Mucosa of descending colon (tissue), 3 donors: Measurements from ENCODE around the gene PPFIA3. TPM values are rescaled to one million over a fixed set of nuclear protein-coding genes. Genes with fewer than 3 reads are reported as not detected.
A peak's percentile ranks its signal among the peaks of the same experiment; 100 is the strongest.
"Not testable (repeated sequence)": the region's sequence is repeated elsewhere in the genome, so short reads cannot be mapped to it uniquely, and the experiment has no call there.

Experiments used
- ATAC-seq: fragments of 200-7000 bp; cut with Tn5 transposase; one replicate; pipeline ENCODE4 v1.9.1; 2020; ENCODE audit warnings: mild to moderate bottlenecking, moderate library complexity
- DNase-seq, 3 donors: peaks; one replicate each; pipeline ENCODE4 v3.0.0-alpha.2; 2020
- H3K36me3 ChIP-seq: fragments of 200-600 bp; one replicate; pipeline ENCODE4 v1.8.0; 2021; ENCODE audit warnings: low read depth, mild to moderate bottlenecking
- H3K4me1 ChIP-seq: fragments of 200-600 bp; one replicate; pipeline ENCODE4 v1.8.0; 2021; ENCODE audit warnings: low read depth, mild to moderate bottlenecking
- H3K4me3 ChIP-seq: fragments of 200-600 bp; one replicate; pipeline ENCODE4 v1.8.0; 2021; ENCODE audit warnings: mild to moderate bottlenecking
- H3K9me3 ChIP-seq: fragments of 200-600 bp; one replicate; pipeline ENCODE4 v1.8.0; 2021; ENCODE audit warnings: mild to moderate bottlenecking
- intact Hi-C, 2 donors: fragments of 100-400 bp; cut with DNase I in 1 of 2; cut with micrococcal nuclease in 1 of 2; formaldehyde crosslinking; loops; one replicate each; pipeline versions ENCODE4 v1.11.0 to v1.11.1; 2022; cut with DNase I, micrococcal nuclease
- total RNA-seq, 3 donors: library from RNA; stranded (reverse); fragmentation: NEBNext Ultra II Directional in 2 of 3; extraction: Animal tissue kit (Norgen Biotek cat#: 25700) in 2 of 3; gene quantifications; one replicate each; pipeline versions ENCODE4 v1.2.1 to v1.2.4, GENCODE V29; 2021 to 2023
- TF ChIP-seq, protein P1 (sequence below): fragments of 200-600 bp; IDR thresholded peaks from one replicate; pipeline ENCODE4 v1.8.0; 2022; ENCODE audit warnings: antibody characterized with exemption, mild to moderate bottlenecking
- donor health status: DM: no; HTN: no; CAD: no; lungs with moderate emphysema.
- donor health status: DM: no; HTN: no; CAD: no.
- donor health status: DM: no; HTN: yes; CAD: no.

PPFIA3 gene
- total RNA-seq, 3 donors from 2014 or later = 15.1 to 21.4 (median 19.6) TPM

DNA sequence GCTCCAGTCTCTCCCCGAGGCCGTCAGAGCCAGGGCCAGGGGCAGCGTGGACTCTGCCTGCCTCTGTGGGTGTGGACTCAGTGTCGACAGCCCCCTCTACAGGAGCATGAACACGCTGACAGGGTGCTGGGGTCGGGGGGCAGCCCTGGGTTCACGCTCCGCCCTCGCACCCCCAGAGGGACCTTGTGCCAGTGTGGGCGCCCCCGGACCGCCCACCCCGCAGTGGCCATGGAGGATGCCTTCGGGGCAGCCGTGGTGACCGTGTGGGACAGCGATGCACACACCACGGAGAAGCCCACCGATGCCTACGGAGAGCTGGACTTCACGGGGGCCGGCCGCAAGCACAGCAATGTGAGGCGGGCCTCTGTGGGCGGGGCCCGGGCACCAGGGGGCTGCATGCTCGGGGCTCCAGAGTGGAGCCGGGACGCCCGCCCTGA is 46.5 kb downstream of the PPFIA3 start:
- intact Hi-C loops = no loop called here
- no peaks in the 10 kb centered on the region for H3K9me3 ChIP-seq
- no peak overlapping the region for H3K4me3 ChIP-seq
- TF ChIP-seq, protein P1, sequence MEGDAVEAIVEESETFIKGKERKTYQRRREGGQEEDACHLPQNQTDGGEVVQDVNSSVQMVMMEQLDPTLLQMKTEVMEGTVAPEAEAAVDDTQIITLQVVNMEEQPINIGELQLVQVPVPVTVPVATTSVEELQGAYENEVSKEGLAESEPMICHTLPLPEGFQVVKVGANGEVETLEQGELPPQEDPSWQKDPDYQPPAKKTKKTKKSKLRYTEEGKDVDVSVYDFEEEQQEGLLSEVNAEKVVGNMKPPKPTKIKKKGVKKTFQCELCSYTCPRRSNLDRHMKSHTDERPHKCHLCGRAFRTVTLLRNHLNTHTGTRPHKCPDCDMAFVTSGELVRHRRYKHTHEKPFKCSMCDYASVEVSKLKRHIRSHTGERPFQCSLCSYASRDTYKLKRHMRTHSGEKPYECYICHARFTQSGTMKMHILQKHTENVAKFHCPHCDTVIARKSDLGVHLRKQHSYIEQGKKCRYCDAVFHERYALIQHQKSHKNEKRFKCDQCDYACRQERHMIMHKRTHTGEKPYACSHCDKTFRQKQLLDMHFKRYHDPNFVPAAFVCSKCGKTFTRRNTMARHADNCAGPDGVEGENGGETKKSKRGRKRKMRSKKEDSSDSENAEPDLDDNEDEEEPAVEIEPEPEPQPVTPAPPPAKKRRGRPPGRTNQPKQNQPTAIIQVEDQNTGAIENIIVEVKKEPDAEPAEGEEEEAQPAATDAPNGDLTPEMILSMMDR = no peak
- no peaks in the 10 kb centered on the region for H3K36me3 ChIP-seq
- ATAC-seq (peak; percentile 32), DNase-seq (peak in 2 of 3 donors; percentile 58 to 61)
- peaks cover 44% of the 10 kb centered on the region for H3K4me1 ChIP-seq

DNA sequence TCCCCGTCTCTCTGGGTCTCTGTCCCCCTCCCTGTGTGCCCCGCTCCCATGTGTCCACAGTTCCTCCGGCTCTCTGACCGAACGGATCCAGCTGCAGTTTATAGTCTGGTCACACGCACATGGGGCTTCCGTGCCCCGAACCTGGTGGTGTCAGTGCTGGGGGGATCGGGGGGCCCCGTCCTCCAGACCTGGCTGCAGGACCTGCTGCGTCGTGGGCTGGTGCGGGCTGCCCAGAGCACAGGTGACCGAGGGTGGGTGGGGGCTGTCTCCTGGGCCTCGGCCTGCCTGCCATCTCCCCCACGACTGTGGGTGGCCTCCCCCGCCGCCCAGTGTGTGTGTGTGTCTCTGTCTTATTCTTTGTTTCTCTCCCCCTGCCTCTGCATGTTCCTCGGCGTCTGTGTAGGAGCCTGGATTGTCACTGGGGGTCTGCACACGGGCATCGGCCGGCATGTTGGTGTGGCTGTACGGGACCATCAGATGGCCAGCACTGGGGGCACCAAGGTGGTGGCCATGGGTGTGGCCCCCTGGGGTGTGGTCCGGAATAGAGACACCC is 48.6 kb downstream of the PPFIA3 start:
- Histone ChIP-seq H3K36me3 (no peaks in the 10 kb centered on the region), H3K4me3 (no peak overlapping the region), H3K9me3 (no peaks in the 10 kb centered on the region), H3K4me1 (peaks cover 41% of the 10 kb centered on the region)
- DNase-seq = peak in 2 of 3 donors; percentile 49 to 50
- TF ChIP-seq, protein P1 = no peak
- peak; percentile 5 for ATAC-seq
- intact Hi-C loops = no loop called here

DNA sequence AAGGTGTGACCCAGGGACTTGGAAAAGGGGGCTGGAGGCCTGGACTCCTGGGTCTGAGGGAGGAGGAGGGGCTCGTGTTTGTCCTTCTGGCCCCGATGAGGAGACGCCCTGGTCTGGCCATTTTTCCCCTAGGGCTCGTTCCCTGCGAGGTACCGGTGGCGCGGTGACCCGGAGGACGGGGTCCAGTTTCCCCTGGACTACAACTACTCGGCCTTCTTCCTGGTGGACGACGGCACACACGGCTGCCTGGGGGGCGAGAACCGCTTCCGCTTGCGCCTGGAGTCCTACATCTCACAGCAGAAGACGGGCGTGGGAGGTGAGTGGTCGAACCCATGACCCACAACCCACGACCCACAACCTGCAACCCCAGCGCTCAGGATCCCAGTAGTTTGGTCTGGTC is 49.1 kb downstream of the PPFIA3 start:
- intact Hi-C loops = no loop called here
- Histone ChIP-seq H3K36me3 (no peaks in the 10 kb centered on the region), H3K4me3 (no peak overlapping the region), H3K4me1 (peaks cover 38% of the 10 kb centered on the region), H3K9me3 (no peaks in the 10 kb centered on the region)
- ATAC-seq (no peak), DNase-seq (peak in 1 of 3 donors; percentile 55)
- TF ChIP-seq, protein P1 = no peak

DNA sequence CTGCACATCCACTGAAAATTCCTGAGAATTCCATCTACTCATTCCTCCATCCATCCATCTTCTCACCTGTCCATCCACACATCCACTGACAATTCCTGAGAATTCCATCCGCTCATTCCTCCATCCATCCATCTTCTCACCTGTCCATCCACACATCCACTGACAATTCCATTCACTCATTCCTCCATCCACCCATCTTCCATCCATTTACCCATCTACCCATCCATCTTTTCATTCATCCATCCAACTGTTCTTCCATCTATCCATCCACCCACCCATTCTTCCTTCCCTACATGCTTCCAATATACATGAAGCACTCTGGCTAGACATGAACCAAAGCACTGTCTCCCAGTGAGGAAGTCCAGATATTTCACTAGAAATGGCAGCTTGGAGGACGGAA is 53.9 kb downstream of the PPFIA3 start:
- ATAC-seq (no peak), DNase-seq (no peak)
- TF ChIP-seq, protein P1 = no peak
- Histone ChIP-seq H3K4me1 (peaks cover 17% of the 10 kb centered on the region), H3K36me3 (no peaks in the 10 kb centered on the region), H3K9me3 (no peaks in the 10 kb centered on the region), H3K4me3 (no peak overlapping the region)
- intact Hi-C loops = no loop called here

DNA sequence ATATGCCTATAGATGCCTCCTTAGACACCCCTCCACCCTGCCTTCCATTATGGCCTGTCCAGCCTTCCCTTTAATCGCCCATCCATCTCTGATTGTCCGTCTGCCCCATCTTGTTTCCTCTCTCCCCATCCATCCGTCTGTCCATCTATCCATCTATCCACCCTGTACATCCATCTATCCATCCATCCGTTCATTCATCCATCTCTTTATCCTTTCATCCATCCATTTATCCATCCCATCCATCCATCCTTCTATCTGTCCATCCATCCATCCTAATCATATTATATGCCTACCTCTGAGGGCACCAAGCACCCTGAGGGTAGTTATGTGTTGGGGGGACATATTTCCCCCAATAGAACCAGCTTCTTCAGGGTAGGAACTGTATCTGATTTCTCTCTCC is 61.3 kb downstream of the PPFIA3 start:
- no peak for DNase-seq
- no peaks in the 10 kb centered on the region for H3K9me3 ChIP-seq
- ATAC-seq = no peak
- intact Hi-C loops = loop anchor here in 1 of 2 donors (10.0 kb wide), 1 partner anchor 86 kb away; no protein-coding TSS in a partner anchor
- TF ChIP-seq, protein P1 = no peak
- no peak overlapping the region for H3K4me3 ChIP-seq
- no peaks in the 10 kb centered on the region for H3K4me1 ChIP-seq
- no peaks in the 10 kb centered on the region for H3K36me3 ChIP-seq

DNA sequence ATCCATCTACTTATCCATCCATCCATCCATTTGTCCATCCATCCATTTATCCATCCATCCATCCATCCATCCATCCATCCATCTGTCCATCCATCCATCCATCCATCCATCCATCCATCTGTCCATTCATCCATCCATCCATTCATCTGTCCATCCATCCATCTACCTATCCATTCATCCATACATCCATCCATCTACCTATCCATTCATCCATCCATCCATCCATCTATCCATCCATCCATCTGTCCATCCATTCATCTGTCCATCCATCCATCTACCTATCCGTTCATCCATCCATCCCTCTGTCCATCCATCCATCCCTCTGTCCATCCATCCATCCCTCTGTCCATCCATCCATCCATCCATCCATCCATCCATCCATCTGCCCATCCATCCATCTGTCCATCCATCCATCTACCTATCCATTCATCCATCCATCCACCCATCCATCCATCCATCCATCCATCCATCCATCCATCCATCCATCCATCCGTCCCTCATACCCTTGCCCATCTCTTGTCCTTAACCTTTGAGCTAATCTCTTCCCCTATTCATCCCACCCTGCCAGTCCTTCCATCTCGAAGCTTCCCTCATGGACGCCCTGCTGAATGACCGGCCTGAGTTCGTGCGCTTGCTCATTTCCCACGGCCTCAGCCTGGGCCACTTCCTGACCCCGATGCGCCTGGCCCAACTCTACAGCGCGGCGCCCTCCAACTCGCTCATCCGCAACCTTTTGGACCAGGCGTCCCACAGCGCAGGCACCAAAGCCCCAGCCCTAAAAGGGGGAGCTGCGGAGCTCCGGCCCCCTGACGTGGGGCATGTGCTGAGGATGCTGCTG is 62.9 kb downstream of the PPFIA3 start:
- H3K4me3 ChIP-seq, H3K9me3 ChIP-seq, ATAC-seq, H3K36me3 ChIP-seq, H3K4me1 ChIP-seq: not testable (repeated sequence)
- intact Hi-C loops = loop anchor here in 1 of 2 donors (10.0 kb wide), 1 partner anchor 87 kb away; no protein-coding TSS in a partner anchor
- DNase-seq = peak in 1 of 3 donors; percentile 44
